ENCODE measurements around the gene RXRA.
"Not testable (repeated sequence)": the region's sequence is repeated elsewhere in the genome, so short reads cannot be mapped to it uniquely, and the experiment has no call there.

RXRA gene

DNA sequence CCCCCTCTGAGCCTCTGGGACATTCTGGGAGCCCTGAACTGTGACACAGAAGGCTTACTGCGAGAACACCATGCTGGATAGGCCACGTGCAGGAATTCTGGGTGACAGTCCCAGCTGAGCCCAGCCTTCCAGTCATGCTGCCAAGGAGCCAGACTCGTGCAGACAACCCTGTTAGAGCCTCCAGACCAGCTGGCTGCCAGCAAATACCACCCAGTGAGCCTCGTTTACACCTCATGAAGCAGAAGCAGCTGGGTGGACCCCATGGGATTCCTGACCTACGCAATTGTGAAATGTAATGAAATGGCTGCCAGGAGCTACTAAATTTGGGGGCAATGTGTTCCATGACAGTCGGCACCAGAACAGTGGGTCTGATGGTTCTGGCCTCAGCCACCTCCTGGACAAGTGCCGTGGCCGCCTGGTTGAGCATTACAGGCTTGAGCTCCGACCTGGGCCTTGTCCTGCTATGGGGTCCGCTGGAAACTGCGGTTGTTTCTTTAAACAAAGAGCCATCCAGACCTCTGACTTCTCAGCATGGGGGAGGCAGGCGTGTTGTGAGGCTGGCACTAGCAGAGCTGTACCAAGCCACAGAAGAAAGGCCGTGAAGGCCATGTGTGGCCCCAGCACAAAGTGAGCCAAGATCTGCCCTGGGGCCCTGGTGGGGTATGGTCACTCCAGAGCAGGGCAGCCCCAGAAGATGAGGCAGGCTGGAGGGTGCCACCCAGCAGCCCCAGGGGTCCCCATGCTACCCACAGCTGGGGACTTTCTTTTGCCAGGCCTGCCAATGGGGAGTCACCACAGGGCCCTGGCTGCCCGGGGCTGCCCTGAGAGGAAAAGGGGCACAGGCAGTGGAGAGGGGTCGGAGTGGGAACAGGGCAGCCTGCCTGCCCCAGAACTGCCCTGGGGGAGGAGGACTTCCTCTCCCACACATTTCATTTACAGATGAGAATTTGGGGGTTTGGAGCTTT lies 19.3 kb upstream of the RXRA start:
- no peak overlapping the region for H3K27ac ChIP-seq
- DNase-seq (ENCODE audit: low read depth, low spot score) = no peak

GRCh38 chr9:134307674-134308638 lies 18.3 kb upstream of the RXRA start:
- no peak overlapping the region for H3K27ac ChIP-seq
- DNase-seq (ENCODE audit: low read depth, low spot score) = no peak

- DNase-seq (ENCODE audit: low read depth, low spot score); H3K27ac ChIP-seq: not testable (repeated sequence)
Measured at GRCh38 chr9:134308639-134309220, 17.5 kb upstream of the RXRA start.

- H3K27ac ChIP-seq = no peak overlapping the region
Measured at GRCh38 chr9:134313470-134313869, 12.8 kb upstream of the RXRA start.

GRCh38 chr9:134314039-134314949 lies 12.0 kb upstream of the RXRA start:
- no peak for DNase-seq (ENCODE audit: low read depth, low spot score)
- H3K27ac ChIP-seq = no peak overlapping the region

More at GRCh38 chr9:134313470-134313869, 12.8 kb upstream of the RXRA start:
- no peak for DNase-seq (ENCODE audit: low read depth, low spot score)

DNA sequence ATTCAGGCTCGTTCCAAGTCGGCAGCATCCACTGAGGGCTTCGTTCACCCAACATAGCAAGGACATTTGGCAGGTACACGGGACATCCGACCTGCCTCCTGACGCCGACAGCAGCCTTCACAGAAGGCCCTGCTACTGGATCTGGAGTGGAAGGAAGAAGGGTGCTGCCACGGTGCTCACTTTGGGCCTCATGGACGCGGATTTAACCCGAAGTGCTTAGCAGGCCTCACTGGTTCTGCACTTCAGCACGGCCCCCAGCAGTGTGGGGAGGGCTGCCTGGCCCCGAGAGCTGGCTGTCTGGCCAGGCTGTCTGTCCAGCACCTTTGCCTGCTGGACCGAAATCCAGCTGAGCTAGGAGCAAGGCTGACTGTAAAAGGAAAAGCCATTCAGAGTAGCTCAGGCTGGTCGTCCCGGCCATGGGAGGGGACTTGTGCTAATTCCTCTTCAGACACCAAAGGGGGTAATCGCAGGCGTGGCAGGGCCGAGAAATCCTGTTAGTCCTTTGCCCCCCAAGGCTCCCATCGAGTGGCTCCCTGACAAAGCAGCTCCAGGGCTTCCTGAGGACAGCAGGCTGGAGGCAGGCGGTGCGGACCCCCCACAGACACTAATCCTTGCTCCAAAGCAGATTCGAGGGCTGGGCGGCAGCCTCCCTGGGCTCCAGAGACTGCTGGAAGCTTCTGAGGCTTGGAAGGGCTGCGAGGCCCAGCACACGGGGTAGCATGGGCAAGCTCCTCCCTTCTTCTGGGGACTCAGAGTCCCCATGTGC lies 11.1 kb upstream of the RXRA start:
- no peak for DNase-seq (ENCODE audit: low read depth, low spot score)
- H3K27ac ChIP-seq = no peak overlapping the region

DNA sequence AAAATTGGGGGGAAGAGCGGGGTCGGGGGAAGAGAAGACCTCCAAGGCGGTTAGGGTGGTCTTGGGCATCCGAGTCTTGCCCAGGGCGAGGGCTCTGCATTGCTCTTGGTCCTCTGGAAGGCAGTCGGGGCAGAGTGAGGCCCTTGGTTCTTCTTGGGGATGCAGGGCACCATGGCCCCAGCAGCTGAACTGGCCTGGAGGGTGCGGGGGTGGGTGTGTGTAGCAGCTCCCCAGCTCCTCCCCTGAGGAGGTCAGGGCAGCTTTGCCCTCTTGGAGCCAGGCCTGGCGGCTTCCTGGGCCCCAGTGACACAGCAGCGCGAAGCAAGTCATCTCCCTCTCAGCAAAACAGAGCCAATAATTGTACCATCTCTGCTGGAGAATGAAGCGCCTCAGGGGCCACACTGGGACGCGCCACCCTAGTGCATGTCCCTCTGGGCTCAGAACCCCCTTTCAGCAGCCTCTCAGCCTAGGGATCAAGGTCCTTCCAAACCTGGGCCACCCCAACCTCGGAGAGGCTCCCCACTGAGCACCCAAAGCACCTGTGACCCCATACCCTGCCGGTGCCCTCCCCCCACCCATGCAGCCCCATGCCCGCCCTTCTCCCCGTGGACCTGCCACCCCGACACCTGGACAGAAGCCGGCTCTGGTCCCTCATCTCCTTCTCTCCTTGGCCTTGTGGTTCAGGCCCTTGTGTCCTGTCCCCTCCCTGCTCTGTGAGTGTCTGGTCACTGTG lies 10.4 kb upstream of the RXRA start:
- DNase-seq (ENCODE audit: low read depth, low spot score) = no peak
- H3K27ac ChIP-seq = no peak overlapping the region

DNA sequence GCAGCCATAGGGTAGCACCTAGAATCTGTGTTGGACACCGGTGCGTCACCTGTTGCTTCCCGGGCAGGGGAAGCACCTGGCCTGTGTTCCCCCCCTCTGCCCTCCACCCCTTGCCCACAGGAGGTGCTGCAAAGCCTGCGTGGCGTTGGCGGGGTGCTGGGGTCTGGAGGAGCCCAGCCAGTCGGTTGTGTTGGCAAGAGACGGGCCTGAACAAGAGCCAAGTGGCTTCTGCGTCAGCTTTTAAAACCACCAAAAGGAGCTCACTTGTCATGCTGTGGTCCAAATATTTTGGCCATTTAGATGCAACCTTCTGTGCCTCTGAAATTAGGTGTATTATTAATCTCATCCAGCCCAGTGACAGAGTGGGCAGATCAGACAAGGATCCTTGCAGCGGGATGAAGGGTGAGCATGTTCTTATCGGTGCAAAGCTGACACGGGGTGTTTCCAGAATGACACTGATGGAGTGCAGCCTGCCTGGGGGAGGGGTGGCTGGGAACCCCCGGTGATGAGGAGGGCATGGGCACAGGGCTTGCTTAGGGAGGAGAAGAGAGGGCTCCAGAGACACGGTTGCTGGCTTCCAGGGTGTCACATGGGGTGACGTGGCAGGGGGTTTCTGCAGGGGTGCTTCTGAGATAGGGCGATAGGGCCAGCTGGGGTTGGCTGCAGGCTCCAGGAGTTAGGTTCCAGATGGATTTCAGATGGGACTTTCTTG lies 9.7 kb upstream of the RXRA start:
- H3K27ac ChIP-seq = no peak overlapping the region
- no peak for DNase-seq (ENCODE audit: low read depth, low spot score)

GRCh38 chr9:134317400-134317789 lies 8.9 kb upstream of the RXRA start:
- DNase-seq (ENCODE audit: low read depth, low spot score) = no peak
- H3K27ac ChIP-seq = no peak overlapping the region

- DNase-seq (ENCODE audit: low read depth, low spot score) = no peak
- H3K27ac ChIP-seq = no peak overlapping the region
Measured at GRCh38 chr9:134317790-134318414, 8.4 kb upstream of the RXRA start.

DNA sequence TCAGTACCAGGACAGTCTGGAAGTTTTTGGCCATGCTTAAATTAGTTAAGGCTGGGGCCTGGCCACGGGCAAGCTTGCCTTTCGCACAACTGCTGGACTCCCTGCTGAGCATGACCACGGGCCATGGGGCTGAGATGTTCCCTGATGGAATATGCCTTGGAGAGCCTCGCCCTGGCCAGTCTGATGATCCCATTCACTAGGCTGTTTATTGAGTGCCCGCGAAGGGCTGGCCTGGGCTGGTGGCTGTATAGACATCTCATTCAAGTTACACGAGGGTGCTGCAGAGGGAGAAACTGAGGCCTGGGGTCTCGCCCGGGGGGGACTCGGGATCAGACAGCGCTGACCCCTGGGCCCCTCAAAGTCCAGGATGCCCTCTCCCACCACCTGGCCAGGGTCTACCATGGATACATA lies 7.8 kb upstream of the RXRA start:
- no peak for DNase-seq (ENCODE audit: low read depth, low spot score)
- no peak overlapping the region for H3K27ac ChIP-seq

DNA sequence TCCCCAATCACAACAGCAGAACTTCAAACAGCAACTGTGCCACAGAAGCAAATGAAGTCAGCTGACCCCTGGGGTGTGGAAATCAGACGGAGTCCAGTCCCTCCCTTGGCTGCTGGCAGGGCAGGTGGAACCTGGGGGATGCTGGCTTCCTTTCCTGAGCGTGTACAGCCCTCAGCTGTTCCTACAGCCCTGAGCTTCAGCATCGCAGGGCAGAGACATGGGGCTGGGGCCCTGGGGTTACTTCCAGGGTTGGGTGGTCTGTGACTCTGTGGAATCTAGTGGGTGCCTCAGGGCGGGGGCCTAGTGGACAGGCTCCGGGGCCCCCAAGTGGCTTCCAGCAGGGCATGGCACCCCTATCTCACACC lies 7.3 kb upstream of the RXRA start:
- DNase-seq (ENCODE audit: low read depth, low spot score) = no peak
- no peak overlapping the region for H3K27ac ChIP-seq

DNA sequence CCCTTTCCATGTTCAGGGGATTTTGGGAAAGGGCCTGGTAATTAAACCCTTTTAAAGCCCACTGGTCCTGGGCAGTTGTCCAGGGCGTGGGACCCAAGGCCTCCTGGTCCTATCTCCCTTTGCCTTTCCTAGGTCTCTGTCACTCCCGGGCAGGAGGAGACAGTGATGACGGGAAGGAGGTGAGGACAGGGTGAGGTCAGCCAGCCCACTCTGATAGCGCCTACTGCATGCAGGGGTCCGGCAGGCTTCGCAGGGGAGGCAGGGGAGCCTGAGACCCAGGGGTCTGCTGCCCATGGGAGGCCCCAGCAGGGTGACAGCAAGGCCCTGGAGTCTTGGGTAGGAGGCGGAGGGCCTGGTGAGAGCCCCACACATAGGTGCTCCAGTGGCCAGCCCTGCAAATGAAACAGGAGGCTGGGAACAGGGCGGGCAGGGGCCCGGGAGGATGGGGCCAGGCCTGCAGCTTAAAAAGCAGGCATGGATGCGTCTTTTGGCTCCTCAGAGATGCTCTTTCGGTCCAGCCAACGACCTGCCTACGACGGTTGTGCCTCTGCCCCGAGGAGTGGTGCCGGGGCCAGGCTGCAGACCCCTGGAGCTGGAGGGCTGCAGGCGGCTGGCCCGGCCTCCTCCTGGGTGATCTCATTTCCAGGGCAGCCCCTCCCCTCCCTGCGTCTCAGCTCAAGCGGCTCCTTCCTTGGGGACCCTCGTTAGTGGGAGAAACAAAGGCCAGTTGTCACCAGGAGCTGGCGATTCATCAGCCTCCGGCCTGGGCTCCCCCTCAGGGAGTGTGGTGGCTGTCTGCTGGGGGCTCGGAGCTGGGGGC lies 6.7 kb upstream of the RXRA start:
- no peak overlapping the region for H3K27ac ChIP-seq
- no peak for DNase-seq (ENCODE audit: low read depth, low spot score)

- no peak for DNase-seq (ENCODE audit: low read depth, low spot score)
- H3K27ac ChIP-seq = no peak overlapping the region
Measured at GRCh38 chr9:134320126-134320867, 6.0 kb upstream of the RXRA start.

DNA sequence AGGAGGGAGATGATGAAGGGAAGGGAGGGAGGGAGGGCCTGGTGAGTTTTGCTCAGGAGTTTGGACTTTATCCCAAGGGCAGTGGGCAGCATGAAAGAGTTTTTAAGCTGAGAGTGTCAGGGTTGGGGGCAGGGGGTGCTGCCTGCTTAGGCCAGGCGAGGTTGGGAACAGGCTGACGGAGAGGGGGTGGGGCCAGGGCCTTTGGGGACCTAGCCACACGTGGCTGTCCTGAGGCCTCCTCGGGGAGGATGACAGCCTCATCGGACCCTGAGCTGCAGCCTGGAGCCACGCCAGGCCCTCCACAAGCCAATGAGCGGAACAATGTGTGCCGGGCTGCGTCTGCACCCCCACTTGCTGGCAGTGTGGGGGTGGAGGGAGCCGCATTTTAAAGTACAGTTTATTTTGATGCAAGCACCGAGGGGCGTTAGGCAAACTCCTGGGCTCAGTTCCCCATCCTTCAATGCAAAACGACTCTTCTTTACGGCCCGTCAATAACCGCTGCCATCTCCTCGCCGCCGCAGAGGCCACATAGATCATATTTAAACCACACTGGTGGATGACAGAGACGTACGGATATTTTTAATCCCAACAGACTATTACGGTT lies 5.3 kb upstream of the RXRA start:
- no peak overlapping the region for H3K27ac ChIP-seq
- no peak for DNase-seq (ENCODE audit: low read depth, low spot score)

Measured in epithelial cell of prostate (primary cell).